Endodermal cell (in vitro differentiated cells): ENCODE results near the gene PSMC6. TPM values are rescaled to one million over a fixed set of nuclear protein-coding genes. Genes with fewer than 3 reads are reported as not detected.

Experiments
- DNase-seq: peaks from one replicate; pipeline ENCODE4 v3.0.0-alpha.2; 2017
- H3K27ac ChIP-seq: 2 replicates; pipeline ENCODE4 v1.5.1; 2013; ENCODE audit warnings: mild to moderate bottlenecking, low read depth, low read length, moderate library complexity
- H3K27me3 ChIP-seq: 2 replicates; pipeline ENCODE4 v1.6.1; 2013; ENCODE audit warnings: mild to moderate bottlenecking, low read length, moderate library complexity; ENCODE audit not compliant: insufficient read depth, control insufficient read depth, poor library complexity, severe bottlenecking
- H3K36me3 ChIP-seq: 2 replicates; pipeline ENCODE4 v1.7.0; 2013; ENCODE audit warnings: mild to moderate bottlenecking, low read length, moderate library complexity; ENCODE audit not compliant: control insufficient read depth, insufficient read depth
- H3K4me1 ChIP-seq: one replicate; pipeline ENCODE4 v1.7.0; 2013; ENCODE audit warnings: low read length; ENCODE audit not compliant: control insufficient read depth, insufficient read depth
- H3K4me3 ChIP-seq: 2 replicates; pipeline ENCODE4 v1.5.1; 2013; ENCODE audit warnings: mild to moderate bottlenecking, low read length, moderate library complexity
- H3K9ac ChIP-seq: 2 replicates; pipeline ENCODE4 v1.6.1; 2013; ENCODE audit warnings: mild to moderate bottlenecking, low read length, moderate library complexity; ENCODE audit not compliant: poor library complexity, severe bottlenecking; ENCODE audit errors: extremely low read depth
- H3K9me3 ChIP-seq: 2 replicates; pipeline ENCODE4 v1.6.1; 2013; ENCODE audit warnings: mild to moderate bottlenecking, low read length, moderate library complexity; ENCODE audit not compliant: control insufficient read depth
- H3K27ac Mint-ChIP-seq: 2 replicates; pipeline ENCODE4 v1.8.0; 2020; ENCODE audit warnings: mixed read lengths
- H3K27me3 Mint-ChIP-seq: 2 replicates; pipeline ENCODE4 v1.8.0; 2021; ENCODE audit warnings: mild to moderate bottlenecking, mixed read lengths; ENCODE audit not compliant: insufficient read depth
- H3K36me3 Mint-ChIP-seq: 2 replicates; pipeline ENCODE4 v1.8.0; 2020; ENCODE audit warnings: low read depth, mixed read lengths
- H3K4me1 Mint-ChIP-seq: 2 replicates; pipeline ENCODE4 v1.8.0; 2020; ENCODE audit warnings: mixed read lengths
- H3K4me3 Mint-ChIP-seq: 2 replicates; pipeline ENCODE4 v1.8.0; 2020; ENCODE audit warnings: mild to moderate bottlenecking, moderate library complexity, mixed read lengths
- H3K9me3 Mint-ChIP-seq: 2 replicates; pipeline ENCODE4 v1.8.0; 2020; ENCODE audit warnings: mild to moderate bottlenecking, mixed read lengths
- WGBS, 2 experiments: methylation state at CpG; one replicate each; pipeline versions ENCODE4 v1.1.5 to v1.1.7; 2013; ENCODE audit warnings: missing lambda C conversion rate in 2 of 2, mixed read lengths in 1 of 2; ENCODE audit not compliant: insufficient coverage in 1 of 2, insufficient read length in 1 of 2; 5-methylcytosine and 5-hydroxymethylcytosine counted together
- total RNA-seq, 2 donors: library from RNA; stranded (reverse); fragmentation: NEBNext Ultra II Directional in 1 of 2; extraction: Animal tissue kit (Norgen Biotek cat#: 25700) in 1 of 2; gene quantifications; 2 replicates in 1 of 2; 3 replicates in 1 of 2; pipeline ENCODE4 v1.2.1, GENCODE V29; 2021
- TF ChIP-seq, protein P1 (sequence below): fragments of 200-600 bp; sonication (generic); conservative IDR thresholded peaks from 2 replicates; pipeline ENCODE4 v1.5.0; 2021; ENCODE audit warnings: antibody characterized with exemption, mild to moderate bottlenecking

The PSMC6 gene
- total RNA-seq, 2 donors from 2014 or later = 102 to 121 TPM

DNA sequence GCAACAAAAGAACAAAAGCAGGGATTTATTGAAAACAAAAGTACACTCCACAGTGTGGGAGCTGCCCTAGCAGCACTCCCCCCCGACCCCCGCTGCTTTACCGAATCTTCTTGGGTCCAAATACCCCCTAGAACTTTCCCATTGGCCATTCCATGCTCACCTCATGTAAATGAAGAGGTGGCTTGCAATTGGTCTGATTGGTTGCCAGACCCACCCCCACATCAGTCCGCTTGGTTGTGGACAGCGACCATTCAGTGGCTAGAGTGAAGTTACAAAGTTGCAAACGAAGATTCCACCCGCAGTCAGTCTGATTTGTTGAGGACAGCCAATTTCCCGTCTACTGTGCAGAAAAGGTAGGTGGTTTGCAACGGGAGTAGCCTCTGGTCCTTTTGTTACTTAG, 26.8 kb downstream of the PSMC6 start:
- H3K4me1 Mint-ChIP-seq = peaks cover 37% of the 10 kb centered on the region

DNA sequence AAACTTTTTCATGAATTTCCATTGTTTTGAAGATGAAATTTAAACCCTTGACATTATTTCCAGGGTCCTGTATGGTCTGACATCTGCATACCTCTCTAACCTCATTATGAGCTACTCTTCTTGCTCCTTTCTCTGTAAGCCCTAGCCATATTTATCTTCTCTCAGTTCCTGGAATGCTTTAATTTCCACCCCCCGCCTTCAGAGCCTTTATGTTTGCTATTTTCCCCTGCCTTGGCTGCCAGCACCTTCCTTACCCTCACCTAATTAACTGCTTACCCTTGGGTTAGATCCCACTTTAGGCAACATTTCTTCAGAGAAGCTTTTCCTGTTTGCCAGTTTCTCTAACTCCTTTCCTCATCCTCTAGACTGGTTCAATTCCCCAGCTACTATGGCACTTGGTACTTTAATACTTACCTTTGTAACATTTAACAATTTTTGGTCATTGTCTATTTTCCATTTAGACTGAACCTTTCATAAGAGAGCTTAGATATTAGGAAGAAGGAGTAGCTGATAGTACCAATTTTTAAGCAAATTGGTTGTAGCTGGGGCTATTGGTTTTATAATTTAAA, 29.0 kb downstream of the PSMC6 start:
- peak overlapping the region; percentile 57 for H3K4me3 ChIP-seq
- no peak overlapping the region for H3K9ac ChIP-seq
- 37 to 67% methylated on average over 1 of the region's 1 CpG for WGBS, 2 experiments
- Mint-ChIP-seq H3K27me3 (no peaks in the 10 kb centered on the region), H3K9me3 (peaks cover 2% of the 10 kb centered on the region), H3K4me1 (peaks cover 33% of the 10 kb centered on the region), H3K36me3 (peaks cover 39% of the 10 kb centered on the region), H3K4me3 (peak overlapping the region; percentile 20), H3K27ac (peak overlapping the region; percentile 44)
- H3K27me3 ChIP-seq = no peaks in the 10 kb centered on the region
- no peak overlapping the region for H3K27ac ChIP-seq
- H3K4me1 ChIP-seq = peaks cover 4% of the 10 kb centered on the region
- H3K9me3 ChIP-seq = peaks cover 7% of the 10 kb centered on the region
- DNase-seq = no peak
- H3K36me3 ChIP-seq = peaks cover 31% of the 10 kb centered on the region
- TF ChIP-seq, protein P1, sequence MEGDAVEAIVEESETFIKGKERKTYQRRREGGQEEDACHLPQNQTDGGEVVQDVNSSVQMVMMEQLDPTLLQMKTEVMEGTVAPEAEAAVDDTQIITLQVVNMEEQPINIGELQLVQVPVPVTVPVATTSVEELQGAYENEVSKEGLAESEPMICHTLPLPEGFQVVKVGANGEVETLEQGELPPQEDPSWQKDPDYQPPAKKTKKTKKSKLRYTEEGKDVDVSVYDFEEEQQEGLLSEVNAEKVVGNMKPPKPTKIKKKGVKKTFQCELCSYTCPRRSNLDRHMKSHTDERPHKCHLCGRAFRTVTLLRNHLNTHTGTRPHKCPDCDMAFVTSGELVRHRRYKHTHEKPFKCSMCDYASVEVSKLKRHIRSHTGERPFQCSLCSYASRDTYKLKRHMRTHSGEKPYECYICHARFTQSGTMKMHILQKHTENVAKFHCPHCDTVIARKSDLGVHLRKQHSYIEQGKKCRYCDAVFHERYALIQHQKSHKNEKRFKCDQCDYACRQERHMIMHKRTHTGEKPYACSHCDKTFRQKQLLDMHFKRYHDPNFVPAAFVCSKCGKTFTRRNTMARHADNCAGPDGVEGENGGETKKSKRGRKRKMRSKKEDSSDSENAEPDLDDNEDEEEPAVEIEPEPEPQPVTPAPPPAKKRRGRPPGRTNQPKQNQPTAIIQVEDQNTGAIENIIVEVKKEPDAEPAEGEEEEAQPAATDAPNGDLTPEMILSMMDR = no peak

More for the DNA sequence above, 26.8 kb downstream of the PSMC6 start:
- Histone ChIP-seq H3K36me3 (peaks cover 26% of the 10 kb centered on the region), H3K9me3 (peaks cover 7% of the 10 kb centered on the region), H3K4me3 (no peak overlapping the region), H3K27me3 (no peaks in the 10 kb centered on the region), H3K27ac (no peak overlapping the region), H3K4me1 (peaks cover 4% of the 10 kb centered on the region), H3K9ac (no peak overlapping the region)
- H3K9me3 Mint-ChIP-seq = peaks cover 2% of the 10 kb centered on the region
- WGBS, 2 experiments = 96 to 98% methylated on average over 6 to 9 of the region's 9 CpGs
- H3K27ac Mint-ChIP-seq = no peak overlapping the region
- H3K4me3 Mint-ChIP-seq = no peak overlapping the region
- H3K27me3 Mint-ChIP-seq = no peaks in the 10 kb centered on the region
- TF ChIP-seq, protein P1 = no peak
- H3K36me3 Mint-ChIP-seq = peaks cover 36% of the 10 kb centered on the region
- peak; percentile 57 for DNase-seq

DNA sequence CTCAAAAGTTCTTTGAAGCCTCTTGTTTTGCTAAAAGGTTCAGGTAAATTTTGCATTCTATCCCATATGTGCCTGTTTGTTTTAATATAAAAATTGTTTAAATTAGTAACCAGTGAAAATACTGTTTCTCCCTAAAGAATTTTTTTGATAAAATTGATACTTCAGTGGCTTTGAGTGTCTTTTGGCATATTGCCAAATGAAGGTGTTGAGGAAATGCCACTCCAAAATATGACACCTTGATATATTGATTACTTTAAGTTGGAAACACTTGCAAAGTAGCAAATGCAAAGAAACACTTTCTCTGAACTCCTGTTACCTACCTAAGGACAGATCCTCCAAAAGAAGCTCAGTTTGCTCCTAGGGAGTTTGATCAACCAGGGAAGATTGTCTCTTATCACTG, 31.4 kb downstream of the PSMC6 start:
- no peaks in the 10 kb centered on the region for H3K27me3 Mint-ChIP-seq
- Histone ChIP-seq H3K4me1 (peaks cover 4% of the 10 kb centered on the region), H3K27ac (no peak overlapping the region), H3K27me3 (no peaks in the 10 kb centered on the region), H3K9ac (no peak overlapping the region), H3K36me3 (peaks cover 23% of the 10 kb centered on the region), H3K9me3 (peaks cover 7% of the 10 kb centered on the region), H3K4me3 (no peak overlapping the region)
- H3K4me1 Mint-ChIP-seq = peaks cover 33% of the 10 kb centered on the region
- DNase-seq = no peak
- peaks cover 2% of the 10 kb centered on the region for H3K9me3 Mint-ChIP-seq
- no peak overlapping the region for H3K27ac Mint-ChIP-seq
- no peak overlapping the region for H3K4me3 Mint-ChIP-seq
- H3K36me3 Mint-ChIP-seq = peaks cover 37% of the 10 kb centered on the region
- TF ChIP-seq, protein P1 = no peak
